ENCODE results near the gene FKBP15. TPM values are rescaled to one million over a fixed set of nuclear protein-coding genes. Genes with fewer than 3 reads are reported as not detected.

The FKBP15 gene
- polyA plus RNA-seq, 4 donors = 6.5 to 19.8 (median 9.5) TPM

GRCh38 chr9:113184539-113184938, 36.5 kb downstream of the FKBP15 start:
- Histone ChIP-seq H3K27me3 (ENCODE audit: control insufficient read depth in 3 of 3, insufficient read depth in 3 of 3, low read length in 3 of 3) (no peaks in the 10 kb centered on the region), H3K4me3 (ENCODE audit: low read depth in 1 of 3, low read length in 3 of 3) (no peak overlapping the region), H3K27ac (ENCODE audit: low read depth in 1 of 3, low read length in 2 of 3) (no peak overlapping the region), H3K9me3 (ENCODE audit: control insufficient read depth in 2 of 2, insufficient read depth in 1 of 2, low read depth in 1 of 2, low read length in 1 of 2) (no peaks in the 10 kb centered on the region), H3K4me1 (ENCODE audit: control insufficient read depth in 3 of 3, insufficient read depth in 2 of 3, low read depth in 1 of 3, low read length in 2 of 3) (no peaks in the 10 kb centered on the region), H3K36me3 (ENCODE audit: control insufficient read depth in 3 of 3, insufficient read depth in 2 of 3, low read depth in 1 of 3, low read length in 3 of 3) (peaks cover 13 to 40% (median 20%) of the 10 kb centered on the region in 3 donors)
- FAIRE-seq (no peak), DNase-seq (no peak)
- WGBS, 3 donors = 87 to 94% (median 88%) methylated on average over 2 of the region's 2 CpGs

GRCh38 chr9:113183956-113184488, 37.1 kb downstream of the FKBP15 start:
- Histone ChIP-seq H3K4me3 (ENCODE audit: low read depth in 1 of 3, low read length in 3 of 3) (no peak overlapping the region), H3K27me3 (ENCODE audit: control insufficient read depth in 3 of 3, insufficient read depth in 3 of 3, low read length in 3 of 3) (no peaks in the 10 kb centered on the region), H3K9me3 (ENCODE audit: control insufficient read depth in 2 of 2, insufficient read depth in 1 of 2, low read depth in 1 of 2, low read length in 1 of 2) (no peaks in the 10 kb centered on the region), H3K27ac (ENCODE audit: low read depth in 1 of 3, low read length in 2 of 3) (no peak overlapping the region), H3K36me3 (ENCODE audit: control insufficient read depth in 3 of 3, insufficient read depth in 2 of 3, low read depth in 1 of 3, low read length in 3 of 3) (peaks cover 13 to 40% (median 22%) of the 10 kb centered on the region in 3 donors), H3K4me1 (ENCODE audit: control insufficient read depth in 3 of 3, insufficient read depth in 2 of 3, low read depth in 1 of 3, low read length in 2 of 3) (no peaks in the 10 kb centered on the region)
- 91 to 100% (median 97%) methylated on average over 2 of the region's 2 CpGs for WGBS, 3 donors
- FAIRE-seq (no peak), DNase-seq (no peak)

GRCh38 chr9:113181165-113181564, 39.9 kb downstream of the FKBP15 start:
- DNase-seq = no peak
- no peaks in the 10 kb centered on the region for H3K27me3 ChIP-seq (ENCODE audit: control insufficient read depth in 3 of 3, insufficient read depth in 3 of 3, low read length in 3 of 3)
- no peaks in the 10 kb centered on the region for H3K4me1 ChIP-seq (ENCODE audit: control insufficient read depth in 3 of 3, insufficient read depth in 2 of 3, low read depth in 1 of 3, low read length in 2 of 3)
- H3K36me3 ChIP-seq (ENCODE audit: control insufficient read depth in 3 of 3, insufficient read depth in 2 of 3, low read depth in 1 of 3, low read length in 3 of 3) = peaks cover 17 to 33% (median 28%) of the 10 kb centered on the region in 3 donors
- no peak for FAIRE-seq
- no peak overlapping the region for H3K27ac ChIP-seq (ENCODE audit: low read depth in 1 of 3, low read length in 2 of 3)
- no peaks in the 10 kb centered on the region for H3K9me3 ChIP-seq (ENCODE audit: control insufficient read depth in 2 of 2, insufficient read depth in 1 of 2, low read depth in 1 of 2, low read length in 1 of 2)
- no peak overlapping the region for H3K4me3 ChIP-seq (ENCODE audit: low read depth in 1 of 3, low read length in 3 of 3)

GRCh38 chr9:113179839-113180238, 41.2 kb downstream of the FKBP15 start:
- FAIRE-seq = no peak
- Histone ChIP-seq H3K36me3 (ENCODE audit: control insufficient read depth in 3 of 3, insufficient read depth in 2 of 3, low read depth in 1 of 3, low read length in 3 of 3) (peaks cover 17 to 29% (median 24%) of the 10 kb centered on the region in 3 donors), H3K27ac (ENCODE audit: low read depth in 1 of 3, low read length in 2 of 3) (no peak overlapping the region), H3K4me1 (ENCODE audit: control insufficient read depth in 3 of 3, insufficient read depth in 2 of 3, low read depth in 1 of 3, low read length in 2 of 3) (no peaks in the 10 kb centered on the region), H3K9me3 (ENCODE audit: control insufficient read depth in 2 of 2, insufficient read depth in 1 of 2, low read depth in 1 of 2, low read length in 1 of 2) (no peaks in the 10 kb centered on the region), H3K27me3 (ENCODE audit: control insufficient read depth in 3 of 3, insufficient read depth in 3 of 3, low read length in 3 of 3) (no peaks in the 10 kb centered on the region), H3K4me3 (ENCODE audit: low read depth in 1 of 3, low read length in 3 of 3) (no peak overlapping the region)
- DNase-seq = peak; percentile 12 to 72
- WGBS, 3 donors = 33 to 59% (median 57%) methylated on average over 1 of the region's 1 CpG

- H3K4me1 ChIP-seq (ENCODE audit: control insufficient read depth in 3 of 3, insufficient read depth in 2 of 3, low read depth in 1 of 3, low read length in 2 of 3) = no peaks in the 10 kb centered on the region
- FAIRE-seq (no peak), DNase-seq (no peak)
- H3K36me3 ChIP-seq (ENCODE audit: control insufficient read depth in 3 of 3, insufficient read depth in 2 of 3, low read depth in 1 of 3, low read length in 3 of 3) = peaks cover 21 to 30% (median 30%) of the 10 kb centered on the region in 3 donors
- H3K27ac ChIP-seq (ENCODE audit: low read depth in 1 of 3, low read length in 2 of 3) = no peak overlapping the region
- no peak overlapping the region for H3K4me3 ChIP-seq (ENCODE audit: low read depth in 1 of 3, low read length in 3 of 3)
- H3K9me3 ChIP-seq (ENCODE audit: control insufficient read depth in 2 of 2, insufficient read depth in 1 of 2, low read depth in 1 of 2, low read length in 1 of 2) = no peaks in the 10 kb centered on the region
- 95 to 100% (median 96%) methylated on average over 1 of the region's 1 CpG for WGBS, 3 donors
- no peaks in the 10 kb centered on the region for H3K27me3 ChIP-seq (ENCODE audit: control insufficient read depth in 3 of 3, insufficient read depth in 3 of 3, low read length in 3 of 3)
Measured at GRCh38 chr9:113178087-113178486, 43.0 kb downstream of the FKBP15 start.

- 95 to 97% (median 96%) methylated on average over 2 of the region's 2 CpGs for WGBS, 3 donors
- no peak for FAIRE-seq
- peaks cover 16 to 35% (median 33%) of the 10 kb centered on the region in 3 donors for H3K36me3 ChIP-seq (ENCODE audit: control insufficient read depth in 3 of 3, insufficient read depth in 2 of 3, low read depth in 1 of 3, low read length in 3 of 3)
- H3K4me1 ChIP-seq (ENCODE audit: control insufficient read depth in 3 of 3, insufficient read depth in 2 of 3, low read depth in 1 of 3, low read length in 2 of 3) = no peaks in the 10 kb centered on the region
- H3K27me3 ChIP-seq (ENCODE audit: control insufficient read depth in 3 of 3, insufficient read depth in 3 of 3, low read length in 3 of 3) = no peaks in the 10 kb centered on the region
- no peak overlapping the region for H3K27ac ChIP-seq (ENCODE audit: low read depth in 1 of 3, low read length in 2 of 3)
- H3K9me3 ChIP-seq (ENCODE audit: control insufficient read depth in 2 of 2, insufficient read depth in 1 of 2, low read depth in 1 of 2, low read length in 1 of 2) = no peaks in the 10 kb centered on the region
- no peak for DNase-seq
- H3K4me3 ChIP-seq (ENCODE audit: low read depth in 1 of 3, low read length in 3 of 3) = no peak overlapping the region
Measured at GRCh38 chr9:113177251-113177650, 43.8 kb downstream of the FKBP15 start.

- Histone ChIP-seq H3K4me3 (ENCODE audit: low read depth in 1 of 3, low read length in 3 of 3) (no peak overlapping the region), H3K27me3 (ENCODE audit: control insufficient read depth in 3 of 3, insufficient read depth in 3 of 3, low read length in 3 of 3) (no peaks in the 10 kb centered on the region), H3K36me3 (ENCODE audit: control insufficient read depth in 3 of 3, insufficient read depth in 2 of 3, low read depth in 1 of 3, low read length in 3 of 3) (peaks cover 16 to 34% (median 33%) of the 10 kb centered on the region in 3 donors), H3K4me1 (ENCODE audit: control insufficient read depth in 3 of 3, insufficient read depth in 2 of 3, low read depth in 1 of 3, low read length in 2 of 3) (no peaks in the 10 kb centered on the region), H3K27ac (ENCODE audit: low read depth in 1 of 3, low read length in 2 of 3) (no peak overlapping the region), H3K9me3 (ENCODE audit: control insufficient read depth in 2 of 2, insufficient read depth in 1 of 2, low read depth in 1 of 2, low read length in 1 of 2) (no peaks in the 10 kb centered on the region)
- FAIRE-seq (no peak), DNase-seq (no peak)
- 95 to 98% (median 97%) methylated on average over 6 of the region's 6 CpGs for WGBS, 3 donors
Measured at GRCh38 chr9:113176803-113177202, 44.3 kb downstream of the FKBP15 start.

GRCh38 chr9:113173341-113173740, 47.7 kb downstream of the FKBP15 start:
- WGBS, 3 donors = 96 to 98% (median 96%) methylated on average over 3 of the region's 3 CpGs
- Histone ChIP-seq H3K27ac (ENCODE audit: low read depth in 1 of 3, low read length in 2 of 3) (no peak overlapping the region), H3K9me3 (ENCODE audit: control insufficient read depth in 2 of 2, insufficient read depth in 1 of 2, low read depth in 1 of 2, low read length in 1 of 2) (no peaks in the 10 kb centered on the region), H3K36me3 (ENCODE audit: control insufficient read depth in 3 of 3, insufficient read depth in 2 of 3, low read depth in 1 of 3, low read length in 3 of 3) (peaks cover 25 to 49% (median 45%) of the 10 kb centered on the region in 3 donors), H3K4me1 (ENCODE audit: control insufficient read depth in 3 of 3, insufficient read depth in 2 of 3, low read depth in 1 of 3, low read length in 2 of 3) (no peaks in the 10 kb centered on the region), H3K4me3 (ENCODE audit: low read depth in 1 of 3, low read length in 3 of 3) (no peak overlapping the region), H3K27me3 (ENCODE audit: control insufficient read depth in 3 of 3, insufficient read depth in 3 of 3, low read length in 3 of 3) (no peaks in the 10 kb centered on the region)
- no peak for FAIRE-seq
- DNase-seq = no peak

GRCh38 chr9:113168809-113169208, 52.3 kb downstream of the FKBP15 start:
- Histone ChIP-seq H3K9me3 (ENCODE audit: control insufficient read depth in 2 of 2, insufficient read depth in 1 of 2, low read depth in 1 of 2, low read length in 1 of 2) (no peaks in the 10 kb centered on the region), H3K4me3 (ENCODE audit: low read depth in 1 of 3, low read length in 3 of 3) (no peak overlapping the region), H3K27ac (ENCODE audit: low read depth in 1 of 3, low read length in 2 of 3) (no peak overlapping the region), H3K36me3 (ENCODE audit: control insufficient read depth in 3 of 3, insufficient read depth in 2 of 3, low read depth in 1 of 3, low read length in 3 of 3) (peaks cover 24 to 67% (median 49%) of the 10 kb centered on the region in 3 donors), H3K4me1 (ENCODE audit: control insufficient read depth in 3 of 3, insufficient read depth in 2 of 3, low read depth in 1 of 3, low read length in 2 of 3) (no peaks in the 10 kb centered on the region), H3K27me3 (ENCODE audit: control insufficient read depth in 3 of 3, insufficient read depth in 3 of 3, low read length in 3 of 3) (no peaks in the 10 kb centered on the region)
- WGBS, 3 donors = 98 to 100% (median 99%) methylated on average over 5 of the region's 5 CpGs
- FAIRE-seq (no peak), DNase-seq (no peak)

Measured in small intestine (tissue), 7 donors.